OCI-LY7 (cell line): ENCODE data around the gene UHMK1. TPM values are rescaled to one million over a fixed set of nuclear protein-coding genes. Genes with fewer than 3 reads are reported as not detected.

Experiments
- BruUV-seq: library from RNA; stranded (reverse); fragments of 400-500 nt; replicated peaks from 2 replicates; lab custom pipeline; 2021; lab: Mats Ljungman, UMichigan
- CTCF ChIA-PET: fragments of 300-600 bp; sonication (Branson Sonifier 250); formaldehyde crosslinking; loops from one replicate; lab custom pipeline; 2022; ENCODE audit warnings: antibody characterized with exemption; ENCODE audit not compliant: unreplicated experiment; lab: Charles Lee
- POLR2A ChIA-PET: fragments of 300-600 bp; sonication (Branson Sonifier 250); formaldehyde crosslinking; loops from one replicate; lab custom pipeline; 2022; ENCODE audit warnings: antibody characterized with exemption; lab: Charles Lee
- DNase-seq: peaks from one replicate; pipeline ENCODE4 v3.0.0-alpha.2; 2015; ENCODE audit warnings: low spot score
- H2AFZ ChIP-seq: fragments of 200-600 bp; sonication (generic), shearing (Covaris generic); 2 replicates; pipeline ENCODE4 v1.6.1; 2014; ENCODE audit warnings: mild to moderate bottlenecking, antibody characterized with exemption, low read length, moderate library complexity
- H3K27ac ChIP-seq: fragments of 200-600 bp; sonication (generic); 2 replicates; pipeline ENCODE4 v1.5.1; 2014; ENCODE audit warnings: mixed run types, low read depth, mild to moderate bottlenecking, moderate library complexity, low read length, inconsistent platforms; ENCODE audit not compliant: poor library complexity, severe bottlenecking
- H3K36me3 ChIP-seq: fragments of 200-600 bp; sonication (generic); 2 replicates; pipeline ENCODE4 v1.6.1; 2014; ENCODE audit warnings: mild to moderate bottlenecking, antibody characterized with exemption, low read length, moderate library complexity, mixed read lengths; ENCODE audit not compliant: insufficient read depth
- H3K4me1 ChIP-seq: fragments of 200-600 bp; sonication (generic); 2 replicates; pipeline ENCODE4 v1.5.1; 2014; ENCODE audit warnings: mild to moderate bottlenecking, low read length; ENCODE audit not compliant: insufficient read depth, poor library complexity, severe bottlenecking
- H3K4me2 ChIP-seq: fragments of 200-600 bp; sonication (generic); 2 replicates; pipeline ENCODE4 v1.6.1; 2014; ENCODE audit warnings: mild to moderate bottlenecking, low read length
- H3K4me3 ChIP-seq: fragments of 200-600 bp; sonication (generic); 2 replicates; pipeline ENCODE4 v1.5.1; 2014; ENCODE audit warnings: mild to moderate bottlenecking, low read depth, low read length; ENCODE audit not compliant: poor library complexity, severe bottlenecking
- H3K79me2 ChIP-seq: fragments of 200-600 bp; sonication (generic); 2 replicates; pipeline ENCODE4 v1.6.1; 2016; ENCODE audit warnings: low read depth, mild to moderate bottlenecking, low read length, moderate library complexity, mixed read lengths; ENCODE audit not compliant: insufficient read depth
- H3K9me2 ChIP-seq: fragments of 200-600 bp; sonication (generic); 2 replicates; pipeline ENCODE4 v1.6.1; 2016; ENCODE audit warnings: mild to moderate bottlenecking, low read length, mixed read lengths; ENCODE audit not compliant: insufficient read depth
- H3K9me3 ChIP-seq: fragments of 200-600 bp; sonication (generic); 2 replicates; pipeline ENCODE4 v1.6.1; 2014; ENCODE audit warnings: mild to moderate bottlenecking, mixed run types, low read length, mixed read lengths
- H4K20me1 ChIP-seq: fragments of 200-600 bp; sonication (generic); 2 replicates; pipeline ENCODE4 v1.6.1; 2014; ENCODE audit warnings: mild to moderate bottlenecking, antibody characterized with exemption, low read length, moderate library complexity, mixed read lengths; ENCODE audit not compliant: insufficient read depth
- CTCF ChIP-seq: fragments of 200-600 bp; sonication (generic); conservative IDR thresholded peaks from 2 replicates; pipeline ENCODE4 v1.5.1; 2014; ENCODE audit warnings: mild to moderate bottlenecking, antibody characterized with exemption, low read length, moderate library complexity, mixed read lengths
- EZH2phosphoT487 ChIP-seq: fragments of 200-600 bp; sonication (generic); IDR thresholded peaks from 2 replicates; pipeline ENCODE4 v1.6.1; 2018; ENCODE audit warnings: low read depth, borderline replicate concordance, mild to moderate bottlenecking, mixed run types, antibody characterized with exemption, low read length, moderate library complexity, mixed read lengths
- intact Hi-C: fragments of 100-400 bp; cut with micrococcal nuclease; formaldehyde crosslinking; loops from one replicate; pipeline ENCODE4 v1.10.0; 2022; ENCODE audit not compliant: unreplicated experiment
- total RNA-seq, 2 experiments: library from RNA; depleted of rRNA in 1 of 2; stranded (reverse); fragments of >200 nt in 1 of 2; shearing (Covaris generic) in 1 of 2; gene quantifications; 2 replicates each; pipeline ENCODE4 v1.2.3, GENCODE V29; 2014 to 2022

The UHMK1 gene
- total RNA-seq, 2 experiments from 2014 or later: 27.8 to 33.8 TPM

DNA sequence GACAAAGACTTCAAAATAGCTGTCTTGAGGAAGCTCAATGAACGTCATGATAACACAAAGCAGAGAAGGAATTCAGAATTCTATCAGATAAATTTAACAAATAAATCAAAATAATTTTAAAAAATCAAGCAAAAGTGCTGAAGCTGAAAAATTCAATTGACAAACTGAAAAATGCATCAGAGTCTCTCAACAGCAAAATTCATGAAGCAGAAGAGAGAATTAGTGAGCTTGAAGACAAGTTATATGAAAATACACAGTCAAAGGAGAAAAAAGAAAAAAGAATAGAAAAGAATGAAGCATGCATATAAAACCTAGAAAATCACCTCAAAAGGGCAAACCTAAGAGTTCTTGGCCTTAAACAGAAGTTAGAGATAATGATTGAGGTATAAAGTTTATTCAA lies 21.0 kb upstream of the UHMK1 start:
- intact Hi-C loops: no loop called here
- no peaks in the 10 kb centered on the region for H3K9me2 ChIP-seq
- no peaks in the 10 kb centered on the region for H4K20me1 ChIP-seq
- H3K79me2 ChIP-seq: no peaks in the 10 kb centered on the region
- H3K36me3 ChIP-seq: no peaks in the 10 kb centered on the region
- no peaks in the 10 kb centered on the region for H3K4me1 ChIP-seq
- ChIA-PET CTCF (no interaction called here), POLR2A (no interaction called here)
- no peak overlapping the region for H3K4me2 ChIP-seq
- H3K4me3 ChIP-seq: no peak overlapping the region
- TF ChIP-seq EZH2phosphoT487 (no peak), CTCF (no peak)
- H2AFZ ChIP-seq: no peak overlapping the region
- H3K27ac ChIP-seq: no peak overlapping the region
- no TSS peak for BruUV-seq
- no peak for DNase-seq
- H3K9me3 ChIP-seq: peaks cover 6% of the 10 kb centered on the region; the same call in 1 of the 2 replicates

DNA sequence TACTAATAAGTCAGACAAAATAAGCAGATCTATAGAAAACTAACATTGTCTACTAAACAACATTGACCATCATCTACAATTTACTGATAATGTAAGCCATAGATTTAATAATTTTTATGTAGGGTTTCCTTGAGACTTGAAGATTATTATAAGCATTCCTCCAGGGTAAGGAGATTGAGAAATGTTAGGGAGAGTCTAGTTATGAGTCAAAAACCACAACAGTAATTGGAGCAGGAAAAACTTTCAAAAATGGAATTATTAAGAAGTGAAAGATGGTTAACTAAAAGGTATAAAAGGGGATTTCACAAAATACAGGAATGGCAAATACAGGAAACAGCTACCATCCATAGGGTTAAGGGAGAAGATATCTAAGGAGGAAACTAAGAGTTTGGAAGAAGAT lies 12.4 kb upstream of the UHMK1 start:
- ChIA-PET CTCF (no interaction called here), POLR2A (interaction anchor here (0.5 kb wide), 1 partner anchor 12 kb away, joined by 3 read pairs; no protein-coding TSS in a partner anchor)
- no peak overlapping the region for H2AFZ ChIP-seq
- no peak for DNase-seq
- intact Hi-C loops: no loop called here
- H3K9me3 ChIP-seq: peaks cover 5% of the 10 kb centered on the region; the same call in 1 of the 2 replicates
- H3K9me2 ChIP-seq: no peaks in the 10 kb centered on the region
- TF ChIP-seq EZH2phosphoT487: no peak
- TF ChIP-seq CTCF: no peak
- H3K4me3 ChIP-seq: no peak overlapping the region
- H3K79me2 ChIP-seq: no peaks in the 10 kb centered on the region
- no TSS peak for BruUV-seq
- no peaks in the 10 kb centered on the region for H3K36me3 ChIP-seq
- H3K4me1 ChIP-seq: no peaks in the 10 kb centered on the region
- no peaks in the 10 kb centered on the region for H4K20me1 ChIP-seq
- H3K27ac ChIP-seq: no peak overlapping the region
- H3K4me2 ChIP-seq: no peak overlapping the region

GRCh38 chr1:162487241-162487640 lies 10.4 kb upstream of the UHMK1 start:
- H3K36me3 ChIP-seq: no peaks in the 10 kb centered on the region
- no peak for TF ChIP-seq EZH2phosphoT487
- no peak for TF ChIP-seq CTCF
- CTCF ChIA-PET: no interaction called here
- H4K20me1 ChIP-seq: no peaks in the 10 kb centered on the region
- no TSS peak for BruUV-seq
- no peak overlapping the region for H3K4me3 ChIP-seq
- intact Hi-C loops: no loop called here
- no peak for DNase-seq
- H3K4me1 ChIP-seq: no peaks in the 10 kb centered on the region
- H3K9me3 ChIP-seq: no peaks in the 10 kb centered on the region
- H3K4me2 ChIP-seq: no peak overlapping the region
- H3K9me2 ChIP-seq: no peaks in the 10 kb centered on the region
- H2AFZ ChIP-seq: no peak overlapping the region
- H3K79me2 ChIP-seq: no peaks in the 10 kb centered on the region
- H3K27ac ChIP-seq: no peak overlapping the region
- POLR2A ChIA-PET: no interaction called here
